ENCODE data around the gene ILDR2.

The ILDR2 gene

GRCh38 chr1:166975361-166976129, at the start of gene ILDR2:
ILDR2 (minus strand) TSS chr1:166975540; CDS start chr1:166975268, 272 bp downstream.
- DNase-seq = peak; percentile 85

GRCh38 chr1:167022384-167022783, 47.0 kb upstream of the ILDR2 start:
- DNase-seq = no peak

GRCh38 chr1:167016100-167016750, 40.9 kb upstream of the ILDR2 start:
- DNase-seq = no peak

- no peak for DNase-seq
Measured at GRCh38 chr1:167013108-167013929, 38.0 kb upstream of the ILDR2 start.

- no peak for DNase-seq
Measured at GRCh38 chr1:167012570-167012969, 37.2 kb upstream of the ILDR2 start.

GRCh38 chr1:167011560-167012191, 36.3 kb upstream of the ILDR2 start:
- no peak for DNase-seq

- no peak for DNase-seq
Measured at GRCh38 chr1:167003711-167004110, 28.4 kb upstream of the ILDR2 start.

- DNase-seq = no peak
Measured at GRCh38 chr1:167002354-167002753, 27.0 kb upstream of the ILDR2 start.

GRCh38 chr1:167000546-167000945, 25.2 kb upstream of the ILDR2 start:
- no peak for DNase-seq

- DNase-seq = no peak
Measured at GRCh38 chr1:166999500-167000055, 24.2 kb upstream of the ILDR2 start.

- DNase-seq = peak; percentile 24
Measured at GRCh38 chr1:166999075-166999474, 23.7 kb upstream of the ILDR2 start.

- no peak for DNase-seq
Measured at GRCh38 chr1:166988974-166989515, 13.7 kb upstream of the ILDR2 start, which contains the start of gene MAEL. MAEL (plus strand) TSS chr1:166989280; CDS start chr1:166989353, 73 bp downstream.

- no peak for DNase-seq
Measured at GRCh38 chr1:166981589-166981988, 6.2 kb upstream of the ILDR2 start.

GRCh38 chr1:166980818-166981217, 5.5 kb upstream of the ILDR2 start:
- DNase-seq = peak; percentile 48

GRCh38 chr1:166980383-166980782, 5.0 kb upstream of the ILDR2 start:
- DNase-seq = no peak

GRCh38 chr1:166978821-166979220, 3.5 kb upstream of the ILDR2 start:
- no peak for DNase-seq

- DNase-seq = no peak
Measured at GRCh38 chr1:166977951-166978350, 2.6 kb upstream of the ILDR2 start.

- DNase-seq = peak; percentile 76
Measured at GRCh38 chr1:166974647-166975345, 544 bp downstream of the ILDR2 start.

GRCh38 chr1:166972826-166973225, 2.5 kb downstream of the ILDR2 start:
- DNase-seq = no peak

GRCh38 chr1:166972193-166972592, 3.1 kb downstream of the ILDR2 start:
- DNase-seq = peak; percentile 13

GRCh38 chr1:166971252-166971651, 4.1 kb downstream of the ILDR2 start:
- no peak for DNase-seq
